ENCODE data around the gene NINJ1.
"Not testable (repeated sequence)": the region's sequence is repeated elsewhere in the genome, so short reads cannot be mapped to it uniquely, and the experiment has no call there.

The NINJ1 gene

GRCh38 chr9:93123561-93124283, 10.3 kb downstream of the NINJ1 start:
- Mint-ChIP-seq H3K27ac (no peak overlapping the region), H3K27me3 (no peaks in the 10 kb centered on the region), H3K4me3 (no peak overlapping the region), H3K9me3 (no peaks in the 10 kb centered on the region), H3K36me3 (ENCODE audit: low read depth) (peaks cover 93% of the 10 kb centered on the region), H3K4me1 (ENCODE audit: low read depth) (peaks cover 93% of the 10 kb centered on the region)
- intact Hi-C loops (cut with micrococcal nuclease), result no loop called here

GRCh38 chr9:93122721-93123221, 11.3 kb downstream of the NINJ1 start:
- intact Hi-C loops (cut with micrococcal nuclease), result no loop called here
- Mint-ChIP-seq H3K27me3 (no peaks in the 10 kb centered on the region), H3K9me3 (no peaks in the 10 kb centered on the region), H3K4me1 (ENCODE audit: low read depth) (peaks cover 93% of the 10 kb centered on the region), H3K4me3 (no peak overlapping the region), H3K27ac (peak overlapping the region; percentile 89), H3K36me3 (ENCODE audit: low read depth) (peaks cover 84% of the 10 kb centered on the region)

- no peaks in the 10 kb centered on the region for H3K27me3 Mint-ChIP-seq
- H3K4me3 Mint-ChIP-seq, result no peak overlapping the region
- peaks cover 89% of the 10 kb centered on the region for H3K4me1 Mint-ChIP-seq (ENCODE audit: low read depth)
- peak overlapping the region; percentile 89 for H3K27ac Mint-ChIP-seq
- intact Hi-C loops (cut with micrococcal nuclease), result no loop called here
- no peaks in the 10 kb centered on the region for H3K9me3 Mint-ChIP-seq
- H3K36me3 Mint-ChIP-seq (ENCODE audit: low read depth), result peaks cover 72% of the 10 kb centered on the region
Observed at GRCh38 chr9:93121316-93122241, 12.5 kb downstream of the NINJ1 start.

- Mint-ChIP-seq H3K4me1 (ENCODE audit: low read depth) (peaks cover 88% of the 10 kb centered on the region), H3K9me3 (no peaks in the 10 kb centered on the region), H3K4me3 (peak overlapping the region; percentile 32), H3K36me3 (ENCODE audit: low read depth) (peaks cover 65% of the 10 kb centered on the region), H3K27ac (peak overlapping the region; percentile 89), H3K27me3 (no peaks in the 10 kb centered on the region)
- intact Hi-C loops (cut with micrococcal nuclease), result loop anchor here (1.0 kb wide), 1 partner anchor 10 kb away; no protein-coding TSS in a partner anchor
Observed at GRCh38 chr9:93120846-93121315, 13.2 kb downstream of the NINJ1 start.

- Mint-ChIP-seq H3K4me1 (ENCODE audit: low read depth) (peaks cover 86% of the 10 kb centered on the region), H3K9me3 (no peaks in the 10 kb centered on the region), H3K27ac (peak overlapping the region; percentile 89), H3K36me3 (ENCODE audit: low read depth) (peaks cover 58% of the 10 kb centered on the region), H3K27me3 (no peaks in the 10 kb centered on the region), H3K4me3 (peak overlapping the region; percentile 32)
- intact Hi-C loops (cut with micrococcal nuclease), result loop anchor here (1.0 kb wide), 1 partner anchor 11 kb away; no protein-coding TSS in a partner anchor
Observed at GRCh38 chr9:93119953-93120845, 13.9 kb downstream of the NINJ1 start.

GRCh38 chr9:93119703-93119952, 14.4 kb downstream of the NINJ1 start:
- peaks cover 87% of the 10 kb centered on the region for H3K4me1 Mint-ChIP-seq (ENCODE audit: low read depth)
- peak overlapping the region; percentile 89 for H3K27ac Mint-ChIP-seq
- H3K4me3 Mint-ChIP-seq, result peak overlapping the region; percentile 31
- H3K27me3 Mint-ChIP-seq, result no peaks in the 10 kb centered on the region
- intact Hi-C loops (cut with micrococcal nuclease), result no loop called here
- no peaks in the 10 kb centered on the region for H3K9me3 Mint-ChIP-seq
- peaks cover 55% of the 10 kb centered on the region for H3K36me3 Mint-ChIP-seq (ENCODE audit: low read depth)

- no peaks in the 10 kb centered on the region for H3K27me3 Mint-ChIP-seq
- peak overlapping the region; percentile 31 for H3K4me3 Mint-ChIP-seq
- peaks cover 55% of the 10 kb centered on the region for H3K36me3 Mint-ChIP-seq (ENCODE audit: low read depth)
- intact Hi-C loops (cut with micrococcal nuclease), result no loop called here
- no peaks in the 10 kb centered on the region for H3K9me3 Mint-ChIP-seq
- H3K4me1 Mint-ChIP-seq (ENCODE audit: low read depth), result peaks cover 87% of the 10 kb centered on the region
- peak overlapping the region; percentile 89 for H3K27ac Mint-ChIP-seq
Observed at GRCh38 chr9:93118863-93119702, 15.0 kb downstream of the NINJ1 start.

- Mint-ChIP-seq H3K9me3 (no peaks in the 10 kb centered on the region), H3K4me3 (no peak overlapping the region), H3K4me1 (ENCODE audit: low read depth) (peaks cover 88% of the 10 kb centered on the region), H3K36me3 (ENCODE audit: low read depth) (peaks cover 55% of the 10 kb centered on the region), H3K27me3 (no peaks in the 10 kb centered on the region), H3K27ac (peak overlapping the region; percentile 89)
- intact Hi-C loops (cut with micrococcal nuclease), result no loop called here
Observed at GRCh38 chr9:93117924-93118862, 15.9 kb downstream of the NINJ1 start.

GRCh38 chr9:93117521-93117920, 16.5 kb downstream of the NINJ1 start:
- intact Hi-C loops (cut with micrococcal nuclease); H3K4me3 Mint-ChIP-seq; H3K9me3 Mint-ChIP-seq; H3K27me3 Mint-ChIP-seq: not testable (repeated sequence)
- Mint-ChIP-seq H3K27ac (peak overlapping the region; percentile 89), H3K36me3 (ENCODE audit: low read depth) (peaks cover 55% of the 10 kb centered on the region), H3K4me1 (ENCODE audit: low read depth) (peaks cover 89% of the 10 kb centered on the region)

- H3K4me3 Mint-ChIP-seq, result peak overlapping the region; percentile 44
- H3K27me3 Mint-ChIP-seq, result no peaks in the 10 kb centered on the region
- peaks cover 54% of the 10 kb centered on the region for H3K36me3 Mint-ChIP-seq (ENCODE audit: low read depth)
- intact Hi-C loops (cut with micrococcal nuclease), result no loop called here
- no peaks in the 10 kb centered on the region for H3K9me3 Mint-ChIP-seq
- H3K4me1 Mint-ChIP-seq (ENCODE audit: low read depth), result peaks cover 89% of the 10 kb centered on the region
- H3K27ac Mint-ChIP-seq, result peak overlapping the region; percentile 89
Observed at GRCh38 chr9:93116072-93116961, 17.7 kb downstream of the NINJ1 start.

GRCh38 chr9:93115486-93116071, 18.5 kb downstream of the NINJ1 start:
- H3K36me3 Mint-ChIP-seq (ENCODE audit: low read depth), result peaks cover 54% of the 10 kb centered on the region
- no peak overlapping the region for H3K4me3 Mint-ChIP-seq
- no peaks in the 10 kb centered on the region for H3K27me3 Mint-ChIP-seq
- H3K9me3 Mint-ChIP-seq, result no peaks in the 10 kb centered on the region
- H3K4me1 Mint-ChIP-seq (ENCODE audit: low read depth), result peaks cover 89% of the 10 kb centered on the region
- intact Hi-C loops (cut with micrococcal nuclease), result no loop called here
- H3K27ac Mint-ChIP-seq, result peak overlapping the region; percentile 90

Measured in dendritic cell treated with granulocyte-macrophage colony-stimulating factor and Interleukin-4, amounts not matched to agents 40 ng/mL and 50 ng/mL, for 4 days (primary cell).